Activated CD4-positive, CD25-positive, alpha-beta regulatory T cell (primary cell): ENCODE results near the gene TM4SF4.

Experiments
- DNase-seq, 4 experiments: peaks; one replicate each; lab custom pipeline; 2025; lab: John Stamatoyannopoulos, UW

The TM4SF4 gene

DNA sequence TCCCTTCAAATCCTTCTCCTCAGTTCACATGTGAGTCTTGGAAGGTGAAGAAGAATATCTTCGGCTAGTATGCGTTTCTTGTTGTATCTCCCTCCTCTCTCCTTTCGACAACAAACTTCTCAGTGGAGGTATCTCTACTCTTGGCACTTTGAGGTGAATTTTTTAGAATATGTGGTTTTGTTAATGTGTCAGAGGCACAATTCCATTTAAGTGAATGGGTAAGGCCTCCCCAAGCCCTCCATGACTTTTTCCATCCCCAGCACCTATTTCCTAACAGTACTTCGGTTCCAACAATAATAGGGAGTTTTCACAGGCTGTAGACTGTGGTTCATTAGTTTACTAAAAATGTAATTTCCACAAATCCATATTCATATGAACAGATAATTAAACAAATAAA, 74.2 kb downstream of the TM4SF4 start:
- no peak for DNase-seq

DNA sequence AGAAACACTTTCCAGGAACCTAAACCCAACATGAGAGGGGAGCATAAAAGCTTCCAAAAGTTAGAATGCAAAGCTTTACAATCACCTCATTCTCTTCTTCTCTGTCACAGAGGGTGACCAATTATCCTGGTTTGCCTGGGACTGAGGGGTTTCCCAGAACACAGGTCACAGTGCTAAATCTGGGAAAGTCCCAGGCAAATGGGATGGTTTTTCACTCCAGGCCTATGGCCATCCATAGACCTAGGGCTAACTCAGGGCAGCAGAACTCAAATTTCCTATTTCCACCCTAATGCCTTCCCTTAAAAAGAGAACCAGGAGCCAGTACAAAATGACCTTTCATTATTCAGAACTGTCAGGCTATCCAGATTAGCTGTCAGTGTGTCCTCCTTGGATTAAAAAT, 77.0 kb downstream of the TM4SF4 start:
- DNase-seq: no peak

DNA sequence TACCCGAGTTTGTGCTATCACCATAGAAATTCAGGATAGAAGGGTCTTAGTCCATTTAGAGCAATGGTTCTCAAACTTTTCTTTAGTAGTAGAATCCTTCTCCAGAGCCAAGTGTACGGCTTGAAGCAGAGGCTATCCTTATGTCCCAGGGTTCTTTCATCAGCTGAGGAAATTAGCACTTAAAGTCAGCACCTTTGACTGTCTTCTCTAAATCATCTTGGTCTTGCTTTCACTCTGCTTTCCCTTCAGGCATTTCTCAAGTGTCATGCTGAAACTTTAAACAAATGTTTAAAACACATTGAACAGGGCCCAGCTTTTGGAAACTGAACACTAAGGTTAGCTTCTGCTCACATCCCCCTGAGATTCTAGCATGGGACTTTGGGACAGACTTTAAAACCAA, 78.2 kb downstream of the TM4SF4 start:
- DNase-seq: no peak
